OCI-LY3 (cell line): Measurements from ENCODE around the gene POMT2.

ENCODE experiments used
- H2AFZ ChIP-seq: fragments of 200-600, 300-600 bp; shearing (Covaris generic); 2 replicates; pipeline ENCODE4 v1.6.0; 2014; ENCODE audit warnings: antibody characterized with exemption, low read depth, low read length
- H3K27ac ChIP-seq: fragments of 200-600, 300-600 bp; sonication (generic); 2 replicates; pipeline ENCODE4 v1.5.1; 2014; ENCODE audit warnings: mild to moderate bottlenecking, low read length, moderate library complexity, mixed read lengths
- H3K27me3 ChIP-seq: fragments of 200-600, 300-600 bp; sonication (generic); 2 replicates; pipeline ENCODE4 v1.6.1; 2014; ENCODE audit warnings: low read depth, low read length, mixed read lengths
- H3K36me3 ChIP-seq: fragments of 200-600, 300-600 bp; sonication (generic); replicated peaks from 2 replicates; pipeline ENCODE3; 2014; ENCODE audit warnings: low read depth, low read length, mixed read lengths
- H3K4me1 ChIP-seq: fragments of 300-600, 200-600 bp; sonication (generic); 2 replicates; pipeline ENCODE4 v1.6.1; 2014; ENCODE audit warnings: low read length, mixed read lengths
- H3K4me2 ChIP-seq: fragments of 200-600, 300-600 bp; sonication (generic); 2 replicates; pipeline ENCODE4 v1.6.1; 2014; ENCODE audit warnings: low read length, mixed read lengths
- H3K4me3 ChIP-seq: fragments of 300-600, 200-600 bp; sonication (generic); 2 replicates; pipeline ENCODE4 v1.5.1; 2014; ENCODE audit warnings: antibody characterized with exemption, mild to moderate bottlenecking, low read length, moderate library complexity
- H3K79me2 ChIP-seq: fragments of 300-600, 200-600 bp; shearing (Covaris generic); 2 replicates; pipeline ENCODE4 v1.6.1; 2014; ENCODE audit warnings: mild to moderate bottlenecking, low read length, mixed read lengths
- H3K9ac ChIP-seq: fragments of 300-600, 200-600 bp; shearing (Covaris generic); 2 replicates; pipeline ENCODE4 v1.6.0; 2014; ENCODE audit warnings: mild to moderate bottlenecking, low read length, moderate library complexity
- H3K9me3 ChIP-seq: fragments of 200-600, 300-600 bp; shearing (Covaris generic); 2 replicates; pipeline ENCODE4 v1.6.1; 2014; ENCODE audit warnings: low read length, mixed read lengths; ENCODE audit not compliant: insufficient read depth
- H4K20me1 ChIP-seq: fragments of 200-600, 300-600 bp; sonication (generic); 2 replicates; pipeline ENCODE4 v1.6.1; 2016; ENCODE audit warnings: low read length, mixed read lengths; ENCODE audit not compliant: insufficient read depth
- EZH2phosphoT487 ChIP-seq: fragments of 200-600 bp; shearing (Covaris generic); IDR thresholded peaks from 2 replicates; pipeline ENCODE4 v1.6.1; 2018; ENCODE audit warnings: antibody characterized with exemption, mixed run types, low read depth
- TF ChIP-seq, protein P1 (sequence below): fragments of 200-600, 300-600 bp; sonication (generic); IDR thresholded peaks from 2 replicates; pipeline ENCODE4 v1.5.1; 2014; ENCODE audit warnings: antibody characterized with exemption, low read length, low read depth

The POMT2 gene

DNA sequence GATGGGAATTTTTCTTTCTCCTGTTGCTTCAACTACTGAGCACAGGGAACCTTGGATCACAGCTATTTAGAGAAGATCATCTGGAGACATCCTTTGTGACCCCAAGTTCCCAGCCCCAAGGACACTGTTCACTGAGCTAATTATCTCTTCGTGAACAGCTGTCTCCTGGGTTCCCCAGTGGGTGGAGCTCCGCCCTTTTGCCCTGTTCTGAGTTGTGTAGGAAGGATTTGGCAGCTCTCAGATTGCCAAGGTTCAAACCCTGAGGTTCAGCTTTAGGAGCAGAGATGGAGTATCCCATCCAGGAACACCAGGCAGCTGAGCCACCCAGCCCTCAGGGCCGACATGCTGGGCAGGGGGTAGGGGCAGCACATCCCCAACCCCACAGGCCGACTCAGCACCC lies 81.7 kb downstream of the POMT2 start:
- no peaks in the 10 kb centered on the region for H3K79me2 ChIP-seq
- H3K4me1 ChIP-seq, result no peaks in the 10 kb centered on the region
- H3K27ac ChIP-seq, result no peak overlapping the region
- H3K9ac ChIP-seq, result no peak overlapping the region
- H3K27me3 ChIP-seq, result no peaks in the 10 kb centered on the region
- H3K9me3 ChIP-seq, result no peaks in the 10 kb centered on the region
- H3K36me3 ChIP-seq, result no peaks in the 10 kb centered on the region
- H3K4me3 ChIP-seq, result no peak overlapping the region
- H3K4me2 ChIP-seq, result no peak overlapping the region
- no peaks in the 10 kb centered on the region for H4K20me1 ChIP-seq
- H2AFZ ChIP-seq, result no peak overlapping the region
- TF ChIP-seq, protein P1, sequence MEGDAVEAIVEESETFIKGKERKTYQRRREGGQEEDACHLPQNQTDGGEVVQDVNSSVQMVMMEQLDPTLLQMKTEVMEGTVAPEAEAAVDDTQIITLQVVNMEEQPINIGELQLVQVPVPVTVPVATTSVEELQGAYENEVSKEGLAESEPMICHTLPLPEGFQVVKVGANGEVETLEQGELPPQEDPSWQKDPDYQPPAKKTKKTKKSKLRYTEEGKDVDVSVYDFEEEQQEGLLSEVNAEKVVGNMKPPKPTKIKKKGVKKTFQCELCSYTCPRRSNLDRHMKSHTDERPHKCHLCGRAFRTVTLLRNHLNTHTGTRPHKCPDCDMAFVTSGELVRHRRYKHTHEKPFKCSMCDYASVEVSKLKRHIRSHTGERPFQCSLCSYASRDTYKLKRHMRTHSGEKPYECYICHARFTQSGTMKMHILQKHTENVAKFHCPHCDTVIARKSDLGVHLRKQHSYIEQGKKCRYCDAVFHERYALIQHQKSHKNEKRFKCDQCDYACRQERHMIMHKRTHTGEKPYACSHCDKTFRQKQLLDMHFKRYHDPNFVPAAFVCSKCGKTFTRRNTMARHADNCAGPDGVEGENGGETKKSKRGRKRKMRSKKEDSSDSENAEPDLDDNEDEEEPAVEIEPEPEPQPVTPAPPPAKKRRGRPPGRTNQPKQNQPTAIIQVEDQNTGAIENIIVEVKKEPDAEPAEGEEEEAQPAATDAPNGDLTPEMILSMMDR, result no peak
- TF ChIP-seq EZH2phosphoT487, result no peak

DNA sequence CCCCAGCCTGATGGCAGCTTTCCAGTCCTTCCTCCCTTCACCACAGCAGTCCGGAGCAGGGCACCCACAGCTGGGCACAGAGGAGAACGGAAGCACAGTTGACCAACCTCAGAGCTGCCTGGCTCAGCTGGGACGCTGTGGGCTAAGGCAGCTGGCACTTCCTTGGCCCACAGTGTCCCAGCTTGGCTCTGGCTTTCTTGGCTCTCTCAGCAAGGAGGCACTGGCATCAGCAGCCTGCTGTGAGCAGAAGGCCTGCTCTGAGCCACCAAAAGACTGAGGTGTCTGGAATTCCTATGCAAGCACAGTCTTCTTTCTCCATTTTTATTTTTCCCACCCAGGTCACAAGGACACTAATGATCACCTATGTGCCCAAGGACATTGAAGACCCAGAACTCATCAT lies 82.3 kb downstream of the POMT2 start:
- Histone ChIP-seq H3K4me3 (no peak overlapping the region), H3K27ac (no peak overlapping the region), H4K20me1 (no peaks in the 10 kb centered on the region), H3K4me2 (no peak overlapping the region), H2AFZ (no peak overlapping the region), H3K9ac (no peak overlapping the region), H3K4me1 (no peaks in the 10 kb centered on the region), H3K36me3 (no peaks in the 10 kb centered on the region), H3K9me3 (no peaks in the 10 kb centered on the region), H3K27me3 (no peaks in the 10 kb centered on the region), H3K79me2 (no peaks in the 10 kb centered on the region)
- TF ChIP-seq EZH2phosphoT487, result no peak
- TF ChIP-seq, protein P1, result no peak

DNA sequence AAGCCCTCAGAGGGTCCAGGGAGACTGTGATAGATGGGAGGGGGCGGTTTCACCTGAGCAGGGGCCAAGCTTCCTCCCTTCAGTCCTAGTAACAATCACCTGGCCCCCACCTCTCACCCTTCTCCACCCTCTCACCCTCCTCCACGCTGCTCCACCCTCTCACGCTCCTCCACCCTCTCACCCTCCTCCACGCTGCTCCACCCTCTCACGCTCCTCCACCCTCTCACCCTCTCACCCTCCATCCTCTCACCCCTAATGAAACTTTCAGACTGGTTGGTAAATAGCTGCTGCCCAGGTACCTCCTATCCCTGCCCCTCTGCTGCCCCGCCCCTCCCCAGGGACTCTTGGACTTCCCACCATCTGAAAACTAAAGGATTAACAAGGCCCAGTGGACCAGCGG lies 83.9 kb downstream of the POMT2 start:
- Histone ChIP-seq H2AFZ (no peak overlapping the region), H3K27me3 (no peaks in the 10 kb centered on the region), H4K20me1 (no peaks in the 10 kb centered on the region), H3K4me3 (no peak overlapping the region), H3K36me3 (no peaks in the 10 kb centered on the region), H3K9me3 (no peaks in the 10 kb centered on the region), H3K4me2 (no peak overlapping the region), H3K27ac (no peak overlapping the region), H3K9ac (no peak overlapping the region), H3K79me2 (no peaks in the 10 kb centered on the region), H3K4me1 (no peaks in the 10 kb centered on the region)
- TF ChIP-seq, protein P1, result no peak
- TF ChIP-seq EZH2phosphoT487, result no peak

- Histone ChIP-seq H2AFZ (no peak overlapping the region), H3K4me2 (no peak overlapping the region), H4K20me1 (no peaks in the 10 kb centered on the region), H3K79me2 (no peaks in the 10 kb centered on the region), H3K4me3 (no peak overlapping the region), H3K36me3 (no peaks in the 10 kb centered on the region), H3K9ac (no peak overlapping the region), H3K4me1 (no peaks in the 10 kb centered on the region), H3K27me3 (no peaks in the 10 kb centered on the region), H3K9me3 (no peaks in the 10 kb centered on the region), H3K27ac (no peak overlapping the region)
- TF ChIP-seq, protein P1, result no peak
- TF ChIP-seq EZH2phosphoT487, result no peak
Observed at GRCh38 chr14:77231721-77232120, 89.0 kb downstream of the POMT2 start.
